ENCODE data around the gene SLFNL1.

DNA sequence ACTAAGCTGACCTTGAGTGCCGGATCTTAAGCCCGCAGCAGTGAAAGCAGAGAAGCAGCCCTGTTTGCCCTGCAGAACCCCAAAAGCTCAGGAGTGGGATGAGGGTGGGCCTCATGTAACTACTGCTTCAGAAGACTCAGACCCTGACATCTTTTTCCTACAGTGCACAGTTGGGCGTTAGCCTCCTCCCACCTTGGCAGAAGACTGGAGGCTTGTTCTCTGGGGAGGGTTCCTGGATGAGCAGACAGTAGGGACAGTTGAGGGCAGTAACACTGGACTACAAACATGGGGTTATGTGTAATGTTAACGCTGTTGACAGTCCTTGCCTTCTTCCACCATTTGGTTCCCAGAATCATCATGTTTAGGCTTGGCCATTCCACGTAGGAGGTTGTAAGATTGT, 32.5 kb downstream of the SLFNL1 start:
- TF ChIP-seq, protein P1, sequence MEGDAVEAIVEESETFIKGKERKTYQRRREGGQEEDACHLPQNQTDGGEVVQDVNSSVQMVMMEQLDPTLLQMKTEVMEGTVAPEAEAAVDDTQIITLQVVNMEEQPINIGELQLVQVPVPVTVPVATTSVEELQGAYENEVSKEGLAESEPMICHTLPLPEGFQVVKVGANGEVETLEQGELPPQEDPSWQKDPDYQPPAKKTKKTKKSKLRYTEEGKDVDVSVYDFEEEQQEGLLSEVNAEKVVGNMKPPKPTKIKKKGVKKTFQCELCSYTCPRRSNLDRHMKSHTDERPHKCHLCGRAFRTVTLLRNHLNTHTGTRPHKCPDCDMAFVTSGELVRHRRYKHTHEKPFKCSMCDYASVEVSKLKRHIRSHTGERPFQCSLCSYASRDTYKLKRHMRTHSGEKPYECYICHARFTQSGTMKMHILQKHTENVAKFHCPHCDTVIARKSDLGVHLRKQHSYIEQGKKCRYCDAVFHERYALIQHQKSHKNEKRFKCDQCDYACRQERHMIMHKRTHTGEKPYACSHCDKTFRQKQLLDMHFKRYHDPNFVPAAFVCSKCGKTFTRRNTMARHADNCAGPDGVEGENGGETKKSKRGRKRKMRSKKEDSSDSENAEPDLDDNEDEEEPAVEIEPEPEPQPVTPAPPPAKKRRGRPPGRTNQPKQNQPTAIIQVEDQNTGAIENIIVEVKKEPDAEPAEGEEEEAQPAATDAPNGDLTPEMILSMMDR (IDR thresholded peaks at IDR 0.05; ENCODE audit: low read length): no peak
- no peak for TF ChIP-seq EZH2 (IDR thresholded peaks at IDR 0.05; ENCODE audit: borderline replicate concordance, low read length)
